ENCODE results near the gene SDHA. TPM values are rescaled to one million over a fixed set of nuclear protein-coding genes. Genes with fewer than 3 reads are reported as not detected.
"Not testable (repeated sequence)": the region's sequence is repeated elsewhere in the genome, so short reads cannot be mapped to it uniquely, and the experiment has no call there.

The SDHA gene
- total RNA-seq, 1 donor from 2014 or later: 757 TPM

GRCh38 chr5:196350-196749, 21.8 kb upstream of the SDHA start:
- peaks cover 4% of the 10 kb centered on the region for H3K36me3 ChIP-seq
- peaks cover 6% of the 10 kb centered on the region for H3K27me3 ChIP-seq (ENCODE audit: low read depth)
- no peaks in the 10 kb centered on the region for H3K9me3 ChIP-seq (replicated peaks)
- peaks cover 57% of the 10 kb centered on the region for H3K4me1 ChIP-seq
- intact Hi-C loops (cut with micrococcal nuclease): no loop called here
- peak overlapping the region; percentile 41 for H3K4me3 ChIP-seq
- TF ChIP-seq, protein P1, sequence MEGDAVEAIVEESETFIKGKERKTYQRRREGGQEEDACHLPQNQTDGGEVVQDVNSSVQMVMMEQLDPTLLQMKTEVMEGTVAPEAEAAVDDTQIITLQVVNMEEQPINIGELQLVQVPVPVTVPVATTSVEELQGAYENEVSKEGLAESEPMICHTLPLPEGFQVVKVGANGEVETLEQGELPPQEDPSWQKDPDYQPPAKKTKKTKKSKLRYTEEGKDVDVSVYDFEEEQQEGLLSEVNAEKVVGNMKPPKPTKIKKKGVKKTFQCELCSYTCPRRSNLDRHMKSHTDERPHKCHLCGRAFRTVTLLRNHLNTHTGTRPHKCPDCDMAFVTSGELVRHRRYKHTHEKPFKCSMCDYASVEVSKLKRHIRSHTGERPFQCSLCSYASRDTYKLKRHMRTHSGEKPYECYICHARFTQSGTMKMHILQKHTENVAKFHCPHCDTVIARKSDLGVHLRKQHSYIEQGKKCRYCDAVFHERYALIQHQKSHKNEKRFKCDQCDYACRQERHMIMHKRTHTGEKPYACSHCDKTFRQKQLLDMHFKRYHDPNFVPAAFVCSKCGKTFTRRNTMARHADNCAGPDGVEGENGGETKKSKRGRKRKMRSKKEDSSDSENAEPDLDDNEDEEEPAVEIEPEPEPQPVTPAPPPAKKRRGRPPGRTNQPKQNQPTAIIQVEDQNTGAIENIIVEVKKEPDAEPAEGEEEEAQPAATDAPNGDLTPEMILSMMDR (IDR thresholded peaks at IDR 0.05; ENCODE audit: borderline replicate concordance): no peak
- peak overlapping the region; percentile 95 for H3K27ac ChIP-seq (replicated peaks)
- DNase-seq: no peak

- H3K27me3 ChIP-seq (ENCODE audit: low read depth); intact Hi-C loops (cut with micrococcal nuclease); DNase-seq; H3K9me3 ChIP-seq (replicated peaks); H3K36me3 ChIP-seq; H3K4me3 ChIP-seq: not testable (repeated sequence)
- Histone ChIP-seq H3K27ac (replicated peaks) (peak overlapping the region; percentile 72), H3K4me1 (peaks cover 59% of the 10 kb centered on the region)
- TF ChIP-seq, protein P1 (IDR thresholded peaks at IDR 0.05; ENCODE audit: borderline replicate concordance): peak; percentile 15
These were observed 21.1 kb upstream of the SDHA start for GRCh38 chr5:197031-197430.

- DNase-seq: no peak
- Histone ChIP-seq H3K4me1 (peaks cover 59% of the 10 kb centered on the region), H3K27ac (replicated peaks) (peak overlapping the region; percentile 72), H3K27me3 (ENCODE audit: low read depth) (no peaks in the 10 kb centered on the region), H3K4me3 (no peak overlapping the region), H3K9me3 (replicated peaks) (no peaks in the 10 kb centered on the region), H3K36me3 (peaks cover 4% of the 10 kb centered on the region)
- TF ChIP-seq, protein P1 (IDR thresholded peaks at IDR 0.05; ENCODE audit: borderline replicate concordance): no peak
- intact Hi-C loops (cut with micrococcal nuclease): no loop called here
These were observed 20.1 kb upstream of the SDHA start for GRCh38 chr5:197892-198489.

- H3K27ac ChIP-seq (replicated peaks): peak overlapping the region; percentile 72
These were observed 19.5 kb upstream of the SDHA start for GRCh38 chr5:198516-199196.

DNA sequence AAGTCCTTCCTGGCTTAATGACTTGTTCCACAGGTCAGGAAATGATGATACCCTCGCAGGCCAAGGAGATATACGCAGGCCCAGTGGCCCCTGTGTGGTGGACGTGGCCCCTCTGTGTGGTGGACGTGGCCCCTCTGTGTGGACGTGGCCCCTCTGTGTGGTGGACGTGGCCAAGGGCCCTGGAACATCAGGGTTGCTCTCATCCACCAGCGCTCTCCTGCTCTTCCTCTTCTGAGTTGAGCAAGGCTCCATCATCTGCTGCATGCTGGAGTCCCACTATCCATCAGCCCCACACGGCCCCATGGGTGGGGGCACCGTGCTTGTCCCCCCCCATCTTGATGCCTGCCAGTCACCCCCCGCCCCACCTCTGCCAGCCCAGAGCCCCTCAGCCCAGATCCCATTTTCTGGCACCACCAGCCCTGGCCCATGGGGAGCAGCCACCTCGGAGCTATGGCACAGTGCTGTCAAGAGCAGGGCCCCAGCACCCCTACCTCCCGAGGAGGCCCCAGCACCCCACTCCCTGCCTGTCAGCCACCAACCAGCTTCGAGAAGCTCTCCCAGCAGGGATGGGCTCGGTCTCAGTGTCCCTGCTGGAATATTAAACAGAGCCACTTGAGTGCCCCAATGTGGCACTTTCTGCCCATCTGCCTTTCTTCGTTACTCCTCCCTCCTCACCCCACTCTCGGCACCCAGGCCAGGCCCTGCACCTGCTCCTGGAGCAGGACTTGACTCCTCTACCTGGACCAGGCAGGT, 18.7 kb upstream of the SDHA start:
- DNase-seq: no peak
- no peaks in the 10 kb centered on the region for H3K9me3 ChIP-seq (replicated peaks)
- H3K4me3 ChIP-seq: no peak overlapping the region
- H3K27me3 ChIP-seq (ENCODE audit: low read depth): no peaks in the 10 kb centered on the region
- TF ChIP-seq, protein P1 (IDR thresholded peaks at IDR 0.05; ENCODE audit: borderline replicate concordance): no peak
- H3K4me1 ChIP-seq: peaks cover 59% of the 10 kb centered on the region
- intact Hi-C loops (cut with micrococcal nuclease): no loop called here
- peak overlapping the region; percentile 48 for H3K27ac ChIP-seq (replicated peaks)
- H3K36me3 ChIP-seq: peaks cover 16% of the 10 kb centered on the region

More at GRCh38 chr5:198516-199196, 19.5 kb upstream of the SDHA start:
- Histone ChIP-seq H3K27me3 (ENCODE audit: low read depth) (no peaks in the 10 kb centered on the region), H3K4me1 (peaks cover 59% of the 10 kb centered on the region), H3K4me3 (no peak overlapping the region), H3K36me3 (peaks cover 9% of the 10 kb centered on the region), H3K9me3 (replicated peaks) (no peaks in the 10 kb centered on the region)
- DNase-seq: no peak
- TF ChIP-seq, protein P1 (IDR thresholded peaks at IDR 0.05; ENCODE audit: borderline replicate concordance): no peak
- intact Hi-C loops (cut with micrococcal nuclease): no loop called here

Measured in left ventricle myocardium inferior (tissue), 1 donor.